ENCODE data around the gene LIN7A.
A peak's percentile ranks its signal among the peaks of the same experiment; 100 is the strongest.

Gene LIN7A

DNA sequence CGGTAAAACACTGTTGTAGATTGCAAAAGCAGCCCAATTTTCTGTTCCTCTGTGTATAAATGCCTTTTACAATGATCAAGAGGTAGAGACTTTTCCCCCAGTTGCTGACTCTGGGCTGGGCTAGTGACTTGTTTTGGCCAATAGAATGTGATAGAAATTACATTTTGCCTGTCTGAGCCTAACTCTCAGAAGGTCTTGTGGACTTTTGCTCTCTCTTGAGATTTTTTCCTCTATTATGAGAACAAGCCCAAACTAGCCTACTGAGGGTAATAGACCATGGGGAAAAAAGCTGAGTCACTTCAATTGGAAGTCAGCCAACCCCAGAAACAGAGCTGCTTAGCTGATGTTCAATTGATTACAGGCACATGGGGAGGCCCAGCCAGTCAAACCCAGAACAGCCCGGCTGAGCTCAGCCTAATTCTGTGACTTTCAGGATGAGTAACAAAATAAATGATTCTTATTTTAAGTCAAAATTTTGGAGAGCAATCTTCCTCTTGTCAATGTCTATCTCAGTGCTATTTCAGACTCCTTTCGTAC is 159.7 kb downstream of the LIN7A start:
- TF ChIP-seq, protein P1, sequence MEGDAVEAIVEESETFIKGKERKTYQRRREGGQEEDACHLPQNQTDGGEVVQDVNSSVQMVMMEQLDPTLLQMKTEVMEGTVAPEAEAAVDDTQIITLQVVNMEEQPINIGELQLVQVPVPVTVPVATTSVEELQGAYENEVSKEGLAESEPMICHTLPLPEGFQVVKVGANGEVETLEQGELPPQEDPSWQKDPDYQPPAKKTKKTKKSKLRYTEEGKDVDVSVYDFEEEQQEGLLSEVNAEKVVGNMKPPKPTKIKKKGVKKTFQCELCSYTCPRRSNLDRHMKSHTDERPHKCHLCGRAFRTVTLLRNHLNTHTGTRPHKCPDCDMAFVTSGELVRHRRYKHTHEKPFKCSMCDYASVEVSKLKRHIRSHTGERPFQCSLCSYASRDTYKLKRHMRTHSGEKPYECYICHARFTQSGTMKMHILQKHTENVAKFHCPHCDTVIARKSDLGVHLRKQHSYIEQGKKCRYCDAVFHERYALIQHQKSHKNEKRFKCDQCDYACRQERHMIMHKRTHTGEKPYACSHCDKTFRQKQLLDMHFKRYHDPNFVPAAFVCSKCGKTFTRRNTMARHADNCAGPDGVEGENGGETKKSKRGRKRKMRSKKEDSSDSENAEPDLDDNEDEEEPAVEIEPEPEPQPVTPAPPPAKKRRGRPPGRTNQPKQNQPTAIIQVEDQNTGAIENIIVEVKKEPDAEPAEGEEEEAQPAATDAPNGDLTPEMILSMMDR (conservative IDR thresholded peaks at IDR 0.05; ENCODE audit: control insufficient read depth, insufficient read depth, low read depth, low read length) = no peak
- no peak overlapping the region for H3K4me3 ChIP-seq (ENCODE audit: control insufficient read depth, low read depth, low read length)
- peak; percentile 98 for DNase-seq (ENCODE audit: low read depth)

DNA sequence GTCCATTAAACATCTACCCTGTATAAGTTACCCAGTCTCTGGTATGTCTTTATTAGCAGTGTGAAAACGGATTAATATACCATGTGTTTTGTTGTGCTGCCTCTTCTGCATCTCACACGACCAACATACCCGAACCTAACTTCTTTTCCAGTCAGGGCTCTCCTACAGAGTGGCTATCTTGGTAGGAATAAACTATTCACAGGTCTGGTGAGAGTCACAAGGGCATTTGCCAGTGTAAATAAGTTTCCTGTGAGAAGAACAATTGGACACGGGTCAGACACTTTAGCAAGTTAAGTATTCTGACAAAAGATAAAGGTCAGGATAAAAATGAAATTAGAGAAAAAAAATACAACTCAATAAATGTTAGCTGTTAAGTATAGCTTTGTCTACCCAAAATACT is 160.1 kb downstream of the LIN7A start:
- TF ChIP-seq, protein P1 (conservative IDR thresholded peaks at IDR 0.05; ENCODE audit: control insufficient read depth, insufficient read depth, low read depth, low read length) = no peak
- no peak overlapping the region for H3K4me3 ChIP-seq (ENCODE audit: control insufficient read depth, low read depth, low read length)
- DNase-seq (ENCODE audit: low read depth) = no peak

DNA sequence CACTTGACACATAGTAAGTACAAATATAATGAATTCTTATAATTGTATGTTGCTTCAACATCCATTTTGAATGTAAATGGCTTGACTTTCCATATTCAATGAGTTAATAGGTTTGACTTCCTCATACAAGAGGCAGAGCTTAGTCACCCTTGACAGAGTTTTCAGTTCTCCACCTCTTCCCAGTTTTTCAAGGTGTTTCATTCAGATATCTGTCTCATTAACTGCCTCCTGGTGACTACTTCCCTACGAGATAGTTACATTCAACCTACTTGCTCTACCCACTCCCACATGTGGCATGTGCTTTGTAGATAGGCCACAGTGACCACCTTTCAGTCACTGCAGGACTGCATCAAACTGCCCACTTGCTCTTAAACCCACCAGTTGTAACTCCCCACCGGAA is 161.0 kb downstream of the LIN7A start:
- DNase-seq (ENCODE audit: low read depth) = no peak
- TF ChIP-seq, protein P1 (conservative IDR thresholded peaks at IDR 0.05; ENCODE audit: control insufficient read depth, insufficient read depth, low read depth, low read length) = no peak
- H3K4me3 ChIP-seq (ENCODE audit: control insufficient read depth, low read depth, low read length) = no peak overlapping the region

DNA sequence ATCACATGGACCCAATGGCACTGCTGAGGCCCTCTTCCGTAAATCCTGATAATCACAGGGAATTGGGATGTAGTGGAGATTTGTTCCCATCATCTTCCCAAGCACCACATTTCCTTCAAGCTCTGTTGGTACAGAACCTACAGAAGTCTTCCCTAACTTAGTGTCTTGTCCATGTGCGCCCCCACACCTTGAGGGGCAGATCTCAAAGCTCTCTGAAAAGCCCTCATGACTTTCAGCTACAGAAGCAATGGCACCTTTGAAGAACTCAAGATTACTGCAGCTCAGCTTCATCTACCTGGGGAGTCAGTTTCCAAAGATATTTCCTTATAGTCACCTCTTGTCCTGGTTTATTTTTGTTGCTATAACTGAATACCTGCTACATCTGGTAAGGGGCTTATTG is 166.8 kb downstream of the LIN7A start:
- H3K4me3 ChIP-seq (ENCODE audit: control insufficient read depth, low read depth, low read length) = no peak overlapping the region
- no peak for DNase-seq (ENCODE audit: low read depth)
- TF ChIP-seq, protein P1 (conservative IDR thresholded peaks at IDR 0.05; ENCODE audit: control insufficient read depth, insufficient read depth, low read depth, low read length) = no peak

DNA sequence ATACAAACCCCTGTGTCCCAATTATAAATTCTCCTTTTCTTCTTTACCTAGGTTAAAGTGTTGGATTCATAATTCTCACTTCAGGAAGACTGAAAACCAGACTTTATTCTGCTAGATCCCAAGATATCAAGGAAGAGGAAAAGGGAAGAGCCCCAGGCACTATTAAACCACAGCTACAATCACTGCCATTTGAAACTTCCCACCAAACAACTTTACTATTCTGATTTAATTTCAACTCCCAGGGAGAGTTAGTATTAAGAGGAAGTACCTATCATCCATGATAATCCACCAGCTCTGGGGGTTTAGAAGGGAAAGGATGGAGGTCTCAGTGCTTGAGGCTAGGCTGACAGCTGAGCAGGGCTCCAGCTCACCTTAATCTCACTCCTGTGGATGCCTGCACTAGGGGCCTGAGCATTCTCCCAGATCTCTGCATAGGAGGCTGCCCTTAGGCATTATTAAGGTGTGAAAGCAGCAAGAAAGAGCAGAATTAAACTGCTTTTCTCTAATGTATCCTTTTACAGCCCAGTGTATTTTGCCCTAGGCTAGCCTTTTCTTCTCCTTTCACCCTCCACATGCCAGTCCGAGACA is 168.1 kb downstream of the LIN7A start:
- TF ChIP-seq, protein P1 (conservative IDR thresholded peaks at IDR 0.05; ENCODE audit: control insufficient read depth, insufficient read depth, low read depth, low read length) = no peak
- H3K4me3 ChIP-seq (ENCODE audit: control insufficient read depth, low read depth, low read length) = no peak overlapping the region
- DNase-seq (ENCODE audit: low read depth) = no peak

DNA sequence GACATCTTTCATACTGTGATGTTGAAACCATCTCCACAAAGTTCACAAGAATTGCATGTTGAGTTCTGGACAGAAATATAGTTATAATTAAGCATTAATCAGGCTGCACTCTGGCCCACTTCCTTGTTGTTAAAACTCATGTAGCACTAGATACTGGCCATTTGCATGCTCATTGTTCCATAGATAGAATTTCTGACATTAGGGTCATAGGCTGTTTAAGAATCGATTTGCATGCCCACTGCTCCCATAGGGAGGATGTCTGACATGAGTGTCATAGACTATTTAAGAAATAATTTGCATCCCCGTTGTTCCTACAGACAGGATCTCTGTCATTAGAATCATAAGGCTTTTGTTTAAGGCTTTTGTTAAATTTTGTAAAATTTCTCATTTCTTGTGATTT is 170.8 kb downstream of the LIN7A start:
- TF ChIP-seq, protein P1 (conservative IDR thresholded peaks at IDR 0.05; ENCODE audit: control insufficient read depth, insufficient read depth, low read depth, low read length) = no peak
- no peak for DNase-seq (ENCODE audit: low read depth)
- H3K4me3 ChIP-seq (ENCODE audit: control insufficient read depth, low read depth, low read length) = no peak overlapping the region
